GM20431 (cell line): ENCODE results near the gene LENEP.

Experiments
- in situ Hi-C: fragments of 300-500 bp; cut with MseI, MboI; formaldehyde crosslinking; loops from one replicate; pipeline ENCODE4 v1.15.0; 2020; ENCODE audit warnings: low sequenced_read_pairs; ENCODE audit not compliant: unreplicated experiment

Gene LENEP, protein sequence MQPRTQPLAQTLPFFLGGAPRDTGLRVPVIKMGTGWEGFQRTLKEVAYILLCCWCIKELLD

DNA sequence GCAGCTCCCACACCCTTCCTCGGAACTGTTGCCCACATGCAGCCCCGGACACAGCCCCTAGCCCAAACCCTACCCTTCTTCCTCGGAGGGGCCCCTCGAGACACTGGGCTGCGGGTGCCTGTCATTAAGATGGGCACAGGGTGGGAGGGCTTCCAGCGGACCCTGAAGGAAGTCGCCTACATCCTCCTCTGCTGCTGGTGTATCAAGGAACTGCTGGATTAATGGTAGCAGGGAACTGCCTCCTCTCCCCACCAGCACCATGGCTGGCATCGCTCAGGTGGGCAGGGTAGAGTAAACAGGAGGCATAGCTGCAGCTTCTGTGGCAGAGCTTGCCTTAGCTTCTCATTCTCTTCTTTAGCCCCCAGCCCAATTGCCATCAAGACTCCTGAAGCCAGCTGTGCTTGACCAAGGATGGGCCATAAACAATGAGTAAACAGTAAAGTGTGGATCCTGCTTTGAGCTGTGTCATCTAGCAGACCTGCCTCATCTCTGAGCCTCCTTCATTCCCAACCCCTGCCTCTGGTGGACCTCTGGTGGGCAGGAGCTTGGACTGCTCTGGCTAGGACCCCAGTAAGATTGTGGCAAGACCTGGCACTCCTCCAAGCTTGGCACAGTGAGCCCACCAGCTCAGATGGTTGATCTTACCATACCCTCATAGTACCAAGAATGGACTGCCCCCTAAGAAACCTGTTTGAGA lies at the start of gene LENEP:
Gene LENEP (plus strand): TSS at position 15 of the 697 bp plus-strand sequence. CDS start 22 bp downstream, at position 37.
- in situ Hi-C loops = no loop called here

DNA sequence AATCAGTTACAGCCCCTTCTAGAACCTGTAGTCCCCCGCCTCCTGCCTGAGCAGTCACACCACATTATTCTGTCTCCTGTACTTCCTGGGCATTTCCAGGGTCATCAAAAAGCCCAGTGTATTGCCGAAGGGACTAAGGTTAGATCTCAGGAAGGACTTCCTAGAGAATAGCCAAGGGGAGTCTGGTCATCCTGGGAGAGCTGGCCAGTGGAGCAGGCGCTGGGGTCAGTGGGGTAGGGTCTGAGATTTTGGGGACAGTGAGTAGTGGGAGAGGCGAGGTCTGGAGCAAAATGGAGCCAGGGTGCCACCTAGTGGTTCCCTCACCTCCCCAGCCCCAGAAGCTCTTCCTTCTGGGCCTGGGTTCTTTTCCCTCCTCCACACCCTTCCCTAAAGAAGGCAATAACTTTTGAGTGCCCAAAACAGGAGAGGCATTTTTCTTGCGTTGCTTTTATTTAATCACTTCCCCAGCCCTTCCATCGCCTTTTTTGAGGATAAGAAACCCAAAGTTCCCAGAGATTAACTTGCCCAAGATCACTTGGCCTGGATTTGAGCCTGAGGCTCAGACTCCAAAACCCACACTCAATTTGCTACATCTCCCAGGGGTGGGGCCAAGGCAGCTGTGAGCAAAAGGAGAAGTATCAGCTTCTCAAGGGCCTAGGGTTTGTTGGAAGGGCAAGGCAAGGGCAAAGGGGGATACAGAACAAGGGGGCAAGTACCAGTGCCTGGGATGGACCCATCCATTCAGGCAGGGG lies 49.6 kb upstream of the LENEP start:
- in situ Hi-C loops = no loop called here

DNA sequence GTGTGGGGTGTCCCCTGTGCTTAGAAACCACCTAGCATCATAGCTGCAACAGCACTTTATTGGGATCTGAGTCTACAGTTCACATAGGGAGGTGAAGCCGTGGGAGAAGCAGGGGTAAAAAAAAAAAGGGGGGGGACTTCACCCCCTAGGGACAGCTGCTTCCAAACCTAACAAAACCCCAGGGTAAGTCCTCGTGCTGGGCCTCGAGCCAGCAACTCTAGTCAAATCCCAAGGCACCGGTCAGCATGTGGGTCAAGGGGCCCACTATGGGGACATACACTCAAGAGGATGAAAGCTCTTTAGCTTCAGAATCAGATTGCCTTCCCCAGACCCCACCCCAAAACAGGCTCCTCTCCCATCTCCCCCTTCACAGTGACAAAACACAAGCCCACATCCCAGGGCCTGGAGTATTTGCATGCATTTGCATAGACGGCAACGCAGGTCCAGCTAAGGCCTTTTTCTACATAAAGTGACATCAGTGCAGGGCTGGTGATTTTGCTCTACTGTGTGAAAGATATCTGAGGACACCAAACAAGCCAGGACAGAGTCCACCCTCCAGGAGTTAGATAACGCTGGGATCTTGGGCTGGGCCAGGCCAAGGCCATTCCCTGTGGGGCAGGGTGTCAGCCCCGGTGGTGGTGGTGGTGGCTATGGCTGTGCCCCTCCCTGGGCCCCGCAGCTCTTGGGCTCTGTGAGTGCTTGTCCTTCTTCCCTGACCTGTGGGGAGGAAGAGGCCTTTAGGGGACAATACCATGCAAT lies 48.8 kb upstream of the LENEP start:
- in situ Hi-C loops = no loop called here

DNA sequence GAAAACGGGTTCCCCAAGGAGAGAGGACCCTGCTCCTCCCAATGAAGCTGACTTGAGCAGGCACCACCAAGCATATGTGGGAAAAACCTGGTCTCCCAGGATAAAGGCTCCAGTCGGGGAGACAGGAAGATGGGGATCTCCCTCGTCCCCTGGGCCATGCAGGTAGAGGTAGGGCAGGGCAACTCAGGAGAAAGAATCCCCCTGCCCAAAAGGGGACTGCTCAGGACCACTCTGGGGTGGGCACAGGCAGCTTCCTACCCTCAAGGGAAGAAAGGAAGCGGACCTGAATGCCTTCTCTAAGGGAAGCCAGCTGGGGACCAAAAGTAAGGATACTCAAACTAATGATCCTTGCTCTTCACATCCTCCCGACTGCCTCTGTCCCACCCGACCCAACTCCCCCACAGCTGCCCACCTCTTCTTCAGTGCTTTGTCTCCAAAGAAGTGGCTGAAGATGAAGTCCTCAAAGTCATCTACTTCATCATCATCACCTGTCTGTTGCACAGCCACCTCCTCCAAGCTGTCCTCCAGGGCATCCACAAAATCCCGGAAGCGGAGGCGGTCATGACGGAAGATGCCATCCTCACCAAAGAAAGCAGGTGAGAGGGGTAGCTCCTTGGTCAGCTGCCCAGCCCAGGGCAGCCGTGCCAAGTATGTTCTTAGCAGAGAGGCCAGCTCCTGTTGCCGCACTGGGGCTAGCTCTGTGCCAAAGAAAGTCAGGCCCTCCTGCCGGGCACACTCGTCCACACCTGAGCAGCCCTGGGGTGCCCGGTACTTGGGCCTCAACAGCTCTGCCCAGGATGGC lies 48.0 kb upstream of the LENEP start:
- in situ Hi-C loops = no loop called here

DNA sequence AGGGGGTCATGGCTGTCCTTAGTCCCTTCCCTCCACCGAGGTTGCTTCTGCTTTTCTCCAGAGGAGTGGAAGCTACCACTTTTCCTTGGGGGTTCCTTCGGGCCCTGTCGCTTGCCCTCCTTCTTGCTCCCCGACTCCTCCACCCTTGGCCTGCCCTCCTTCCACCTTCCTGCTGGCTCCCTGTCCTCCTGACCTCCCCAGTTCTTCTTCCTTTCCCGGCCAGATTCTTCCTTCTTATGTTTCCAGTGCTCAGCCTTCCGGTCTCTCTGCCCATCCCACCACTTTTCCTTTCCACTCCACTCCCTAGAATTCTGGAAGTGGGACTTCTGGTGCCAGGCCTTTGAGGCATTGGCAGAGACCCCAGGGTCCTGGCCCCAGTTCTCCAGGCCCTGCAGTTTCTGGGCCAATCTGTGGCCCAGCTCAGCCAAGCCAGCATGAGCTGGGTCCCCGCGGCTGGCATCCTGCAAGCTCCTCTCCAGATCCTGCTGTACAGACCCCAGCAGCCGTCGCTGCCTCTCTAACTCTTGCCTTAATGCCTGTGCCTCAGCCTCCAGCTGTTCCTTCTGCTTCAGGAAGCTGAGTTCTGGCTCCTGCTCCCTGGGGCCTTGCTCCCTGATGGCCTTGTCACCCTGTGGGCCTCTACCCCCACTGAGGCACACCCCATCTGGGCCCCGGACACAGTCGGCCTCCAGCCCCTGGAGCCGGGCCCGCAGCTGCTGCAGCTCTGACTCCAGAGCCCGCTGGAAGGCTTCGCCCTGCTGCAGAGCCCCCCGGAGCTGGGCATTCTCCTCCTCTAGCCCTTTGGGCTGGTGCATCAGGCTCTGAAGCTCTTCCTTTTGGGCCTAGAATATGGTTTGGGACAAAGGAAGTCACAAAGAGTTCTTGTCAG lies 47.2 kb upstream of the LENEP start:
- in situ Hi-C loops = no loop called here

DNA sequence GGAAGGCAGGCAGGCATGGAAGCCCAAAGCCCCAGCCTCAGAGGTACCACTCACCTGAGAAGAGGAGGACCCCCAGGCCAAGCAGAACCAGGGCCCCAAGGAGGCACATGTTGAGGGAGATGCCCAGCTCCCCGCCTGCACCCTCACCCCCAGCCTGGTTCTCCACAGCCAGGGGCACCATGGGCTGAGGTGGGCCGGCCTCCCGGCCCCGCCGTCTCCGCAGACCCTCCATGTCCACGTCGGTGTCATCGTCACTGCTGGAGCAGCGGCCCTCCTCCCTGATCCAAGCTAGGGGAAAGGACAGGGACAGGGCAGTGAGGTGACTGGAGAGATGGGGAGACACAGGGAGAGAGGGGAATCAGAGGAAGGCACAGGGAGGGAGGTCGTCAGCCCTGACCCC lies 45.3 kb upstream of the LENEP start:
- in situ Hi-C loops = no loop called here

DNA sequence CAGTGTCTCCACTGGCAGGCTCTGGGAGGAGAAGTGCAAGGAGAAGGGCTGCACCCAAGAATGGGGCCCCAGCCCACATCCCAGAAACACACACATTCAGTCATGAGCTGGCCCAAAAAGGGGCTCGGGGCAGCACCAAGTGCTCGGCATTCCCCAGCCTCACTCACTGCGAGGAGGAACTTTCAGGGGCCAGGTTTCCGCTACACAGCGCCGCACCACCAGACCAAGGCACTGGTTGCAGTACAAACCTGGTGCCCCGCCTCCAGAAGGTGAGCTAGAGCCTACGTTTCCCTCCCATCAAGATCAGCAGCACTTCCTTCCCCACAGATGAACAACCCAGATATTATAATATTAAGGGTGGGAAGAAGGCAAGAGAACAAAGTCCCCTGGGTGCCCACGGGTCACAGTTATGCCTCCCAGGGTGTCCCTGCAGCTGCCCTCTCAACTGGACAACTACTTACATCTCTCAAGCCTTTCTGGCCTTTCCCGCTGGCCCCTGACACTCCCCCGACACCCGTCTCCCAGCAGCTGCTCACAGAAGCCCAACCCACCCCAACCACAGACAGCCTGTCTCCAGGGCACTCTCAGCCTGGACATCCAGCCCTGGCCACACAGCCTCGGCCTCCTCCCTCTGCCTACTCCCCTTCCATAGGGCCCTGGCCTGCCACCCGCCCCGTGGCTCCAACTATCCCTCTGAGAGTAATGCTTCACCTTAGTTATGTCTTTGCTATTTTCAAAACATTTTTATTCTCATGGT lies 41.3 kb upstream of the LENEP start:
- in situ Hi-C loops = no loop called here

DNA sequence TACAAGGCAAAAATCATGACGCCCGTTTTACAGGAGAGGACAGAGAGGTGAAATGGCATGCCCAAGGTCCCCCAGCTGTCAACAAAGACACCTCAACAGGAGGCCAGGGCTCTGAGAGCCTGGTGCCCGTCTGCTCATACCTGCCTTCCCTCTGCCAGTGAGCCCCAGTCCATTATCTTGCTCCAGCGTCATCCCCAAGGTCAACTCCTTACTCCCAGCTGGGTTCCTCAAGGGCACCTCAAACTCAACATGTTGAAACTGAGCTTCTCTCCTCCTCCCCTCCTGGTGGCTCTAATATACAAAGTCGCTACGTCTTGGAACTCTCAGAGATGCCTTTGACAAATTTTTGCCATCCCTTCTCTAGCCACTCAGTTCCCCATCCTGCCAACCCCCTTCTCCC lies 40.7 kb upstream of the LENEP start:
- in situ Hi-C loops = no loop called here

DNA sequence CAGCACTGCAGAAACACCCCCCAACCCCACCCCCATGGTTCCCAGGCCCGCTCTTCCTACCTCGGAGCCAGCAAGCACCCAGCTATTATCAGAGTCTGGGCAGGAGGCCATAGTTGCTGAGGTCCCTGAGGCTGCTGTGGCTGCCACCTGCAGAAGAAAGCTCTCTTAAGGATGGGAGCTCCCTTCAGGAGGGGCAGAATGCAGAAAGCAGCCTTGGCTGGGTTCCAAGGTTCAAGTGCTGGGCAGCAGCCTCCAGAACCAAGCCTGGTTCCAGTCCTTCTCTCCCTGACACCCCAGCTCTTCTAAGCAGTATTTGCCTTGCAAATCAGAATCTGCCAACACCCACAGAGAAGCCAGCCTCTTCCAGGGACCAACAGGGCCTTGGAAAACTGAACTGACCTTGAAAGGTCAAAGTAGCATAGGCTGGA lies 39.8 kb upstream of the LENEP start:
- in situ Hi-C loops = no loop called here

DNA sequence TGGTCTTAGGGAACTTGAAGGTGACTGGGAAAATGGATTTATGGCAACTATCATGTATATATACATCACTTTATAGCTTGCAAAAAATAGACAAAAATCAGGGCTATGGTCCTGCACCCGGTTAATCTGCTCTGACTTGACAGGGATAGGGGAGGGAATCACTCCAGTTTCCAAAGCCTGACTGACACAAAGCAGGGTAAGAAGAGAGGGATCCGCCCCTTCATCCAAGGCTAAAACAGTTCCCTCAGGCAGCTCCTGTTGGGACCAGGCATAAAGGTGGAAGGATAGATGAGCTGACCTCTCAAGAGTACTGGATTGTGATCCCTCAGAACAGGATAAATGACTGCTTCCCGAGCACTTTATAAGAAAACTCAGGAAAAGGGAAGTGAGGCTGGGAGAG lies 38.8 kb upstream of the LENEP start:
- in situ Hi-C loops = no loop called here

DNA sequence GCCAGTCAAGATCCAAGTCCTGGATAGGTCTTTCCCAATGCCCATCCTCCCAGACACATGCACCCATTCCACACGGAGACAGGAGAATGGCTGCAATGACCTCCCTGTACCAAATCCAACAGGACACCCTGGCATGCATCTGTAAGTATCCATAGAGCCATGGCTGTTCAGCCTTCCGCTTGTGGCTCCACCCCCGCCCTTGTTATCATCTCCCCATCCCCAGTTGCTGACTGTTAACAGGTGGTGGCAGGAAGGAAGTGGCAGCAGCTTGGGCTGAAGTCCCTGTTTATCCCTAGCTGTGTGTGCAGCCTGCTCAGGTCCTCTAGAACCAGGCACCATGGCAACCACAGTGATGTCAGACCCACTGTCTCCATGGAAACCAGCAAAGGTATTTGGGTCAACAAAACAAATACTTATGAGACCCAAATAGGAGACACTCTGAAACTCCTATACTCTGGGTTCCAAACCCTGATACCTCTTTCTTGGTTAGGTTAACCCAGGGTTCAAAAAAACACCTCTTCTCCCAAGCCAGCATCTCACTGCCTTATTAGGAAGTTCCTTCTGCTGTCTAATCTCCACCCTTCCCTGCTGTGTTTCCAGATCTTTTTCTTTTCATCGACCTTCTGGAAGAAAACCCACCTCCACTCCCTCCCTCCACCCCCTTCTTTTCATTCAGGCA lies 38.2 kb upstream of the LENEP start:
- in situ Hi-C loops = no loop called here

DNA sequence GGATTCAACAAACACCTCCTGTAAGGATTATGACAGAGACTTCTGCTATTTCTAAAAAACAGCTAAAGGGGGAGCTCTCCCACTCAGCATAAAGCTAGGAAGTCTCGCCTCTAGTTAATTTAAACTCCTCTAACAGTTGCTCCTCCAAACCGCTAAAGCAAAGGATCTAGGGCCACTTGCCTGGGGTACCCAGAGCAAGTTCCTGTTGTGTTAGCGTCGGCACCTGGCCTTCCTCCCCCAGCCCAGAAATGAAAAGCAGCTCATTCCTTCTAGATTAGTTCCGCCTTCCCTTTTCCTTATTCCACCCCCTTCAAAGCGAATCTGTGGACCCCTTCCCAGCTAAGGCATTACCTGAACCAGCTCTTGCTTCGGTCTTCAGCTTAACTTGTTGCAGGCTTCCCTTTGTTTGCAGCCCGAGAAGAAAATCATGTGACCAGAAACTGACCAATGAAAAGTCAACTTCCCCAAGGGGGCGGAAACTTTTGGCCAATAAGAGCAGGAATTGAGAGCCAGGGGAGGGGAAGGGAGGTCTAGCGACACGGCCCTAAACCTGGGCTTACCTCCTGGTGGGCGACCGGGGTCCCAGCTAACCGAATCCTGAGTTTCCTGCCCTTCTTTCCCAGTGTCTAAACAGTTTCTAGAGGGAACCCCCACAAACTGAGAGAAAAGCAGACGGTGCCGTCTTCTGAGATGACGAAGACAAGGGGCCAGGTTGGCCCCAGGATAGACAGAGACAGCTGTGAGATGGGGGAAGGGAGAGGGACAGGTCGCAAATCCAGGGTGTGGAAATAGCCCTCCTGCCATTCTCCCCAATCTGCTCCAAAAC lies 37.5 kb upstream of the LENEP start, which contains the start of gene PBXIP1:
Gene PBXIP1 (minus strand): TSS at position 382 of the 826 bp plus-strand sequence. CDS start 2,378 bp downstream, outside the sequence.
- in situ Hi-C loops = no loop called here

DNA sequence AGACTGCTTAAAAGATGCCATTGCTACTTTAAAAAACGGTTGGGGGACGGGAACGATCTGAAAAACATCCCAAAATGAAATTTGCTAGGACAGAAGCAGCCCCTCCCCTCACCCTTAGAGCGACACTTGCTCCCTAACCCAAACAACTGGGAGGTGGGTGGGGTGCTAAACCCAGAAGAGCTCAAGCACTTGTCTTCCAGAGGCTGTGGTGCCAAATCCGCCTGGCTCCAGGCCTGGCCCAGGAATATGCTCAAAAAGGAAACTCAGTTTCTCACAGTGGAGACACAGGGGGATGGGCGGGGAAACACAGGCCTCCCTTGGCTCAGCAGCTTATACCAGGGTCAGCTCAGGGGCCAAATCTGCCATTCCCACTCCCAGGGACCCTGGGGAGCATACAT lies 36.8 kb upstream of the LENEP start:
- in situ Hi-C loops = no loop called here

DNA sequence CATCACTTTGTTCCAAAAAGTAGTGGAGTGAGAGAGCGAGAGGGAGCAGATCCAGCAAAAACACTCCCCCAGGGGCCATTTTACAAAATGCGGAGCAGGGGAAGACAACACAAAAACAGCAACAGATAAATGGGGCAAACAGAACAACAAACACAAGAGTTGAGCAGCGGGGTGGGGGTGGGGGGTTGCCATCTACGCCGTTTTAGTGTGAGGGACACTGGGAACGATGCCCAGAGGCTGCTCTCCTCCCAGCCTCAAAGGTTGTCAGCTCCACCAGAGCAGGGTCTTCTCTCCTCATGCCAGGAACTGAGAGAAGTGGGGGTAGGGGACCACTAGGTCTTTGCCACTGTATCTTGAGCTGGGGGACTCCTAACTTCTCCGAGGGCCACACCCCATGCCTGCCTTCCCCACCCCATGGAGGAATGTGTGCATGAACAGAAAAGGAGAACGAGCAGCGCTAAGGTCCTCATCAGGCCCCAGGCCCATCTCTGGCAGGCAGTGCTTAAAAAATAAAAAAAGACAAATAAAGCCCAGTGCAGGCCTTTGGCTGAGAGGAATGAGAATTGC lies 36.2 kb upstream of the LENEP start:
- in situ Hi-C loops = no loop called here

DNA sequence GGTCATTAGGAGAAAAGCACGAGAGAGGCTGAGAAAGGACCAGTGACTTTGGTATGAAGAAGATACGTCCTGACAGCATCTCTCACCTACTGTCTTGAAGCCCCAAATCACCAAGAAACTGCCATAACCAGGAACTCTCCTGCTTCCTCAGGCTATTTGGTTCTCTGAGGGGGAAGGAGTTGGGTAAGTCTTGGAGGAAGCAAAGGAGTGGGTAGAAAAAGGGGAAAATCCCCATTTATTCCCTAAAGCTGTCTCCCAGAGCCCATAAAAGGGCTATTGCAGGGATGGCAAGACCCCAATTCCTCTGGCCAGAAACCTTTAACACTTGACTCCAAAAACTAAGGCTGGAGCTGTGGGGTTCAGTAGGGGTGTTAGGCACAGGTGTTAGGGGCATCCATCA lies 35.4 kb upstream of the LENEP start:
- in situ Hi-C loops = no loop called here

DNA sequence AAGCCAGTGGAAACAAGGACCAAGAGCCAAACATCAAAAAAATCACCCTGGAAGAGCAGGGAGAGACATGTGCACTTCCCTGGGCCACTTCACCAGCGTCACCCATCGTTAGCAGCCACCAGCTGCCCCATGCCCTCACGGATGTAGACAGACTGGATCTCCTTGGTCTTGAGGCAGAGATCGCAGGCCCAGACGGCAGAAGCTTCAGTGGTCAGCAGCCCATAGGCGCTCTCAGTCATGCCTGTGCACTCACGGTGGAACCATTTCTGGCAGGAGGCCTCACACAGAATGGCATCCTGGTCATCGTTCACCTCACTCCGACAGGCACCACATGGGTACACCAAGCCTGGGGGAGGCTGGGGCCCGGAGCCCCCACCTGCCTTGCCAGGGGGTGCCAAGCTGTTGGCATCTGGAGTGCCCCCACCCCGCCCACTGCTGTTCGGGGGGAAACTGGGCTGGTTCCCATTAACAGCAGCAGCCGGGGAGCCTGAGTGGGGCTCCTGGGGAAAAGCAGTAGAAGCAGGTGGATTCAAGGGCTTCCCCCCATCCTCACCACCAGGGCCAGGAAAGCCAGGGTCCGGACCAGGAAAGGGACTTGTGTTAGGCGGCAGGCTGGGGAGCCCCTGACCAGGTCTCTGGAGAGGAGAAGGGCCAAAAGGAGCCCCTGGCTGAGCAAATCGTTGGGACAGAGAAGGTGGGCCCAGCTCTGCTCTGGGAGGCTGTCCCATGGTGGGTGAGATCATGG lies 34.5 kb upstream of the LENEP start:
- in situ Hi-C loops = no loop called here
